WERI-Rb-1 (cell line): ENCODE results near the gene CMPK1.
"Not testable (repeated sequence)": the region's sequence is repeated elsewhere in the genome, so short reads cannot be mapped to it uniquely, and the experiment has no call there.

Source experiments
- DNase-seq: peaks from one replicate; pipeline ENCODE4 v3.0.0-alpha.2; 2020
- H3K27ac ChIP-seq: fragments of 250-450 bp; sonication (Bioruptor Pico); 2 replicates; pipeline ENCODE4 v1.5.1; 2020; ENCODE audit warnings: mild to moderate bottlenecking, moderate library complexity
- H3K27me3 ChIP-seq: fragments of 250-450 bp; sonication (Bioruptor Pico); 2 replicates; pipeline ENCODE4 v1.5.1; 2021; ENCODE audit warnings: mild to moderate bottlenecking, low read depth, moderate library complexity; ENCODE audit not compliant: insufficient read depth, severe bottlenecking
- H3K36me3 ChIP-seq: fragments of 250-450 bp; sonication (Bioruptor Pico); 2 replicates; pipeline ENCODE4 v1.5.1; 2020; ENCODE audit warnings: mild to moderate bottlenecking, moderate library complexity
- H3K4me3 ChIP-seq: 2 replicates; pipeline ENCODE4 v1.5.1; 2011; ENCODE audit warnings: low read depth, mild to moderate bottlenecking, control low read depth, low read length
- H3K9me3 ChIP-seq: fragments of 250-450 bp; sonication (Bioruptor Pico); 2 replicates; pipeline ENCODE4 v1.5.1; 2021; ENCODE audit warnings: mild to moderate bottlenecking, moderate library complexity; ENCODE audit not compliant: severe bottlenecking
- CTCF ChIP-seq: IDR thresholded peaks from 2 replicates; pipeline ENCODE4 v1.5.1; 2011; ENCODE audit warnings: low read depth, mild to moderate bottlenecking, control low read depth, inconsistent platforms, low read length

Gene CMPK1

GRCh38 chr1:47333578-47333921 is at the start of gene CMPK1:
TSS of gene CMPK1 (plus strand) at chr1:47333790. CDS start at chr1:47333946, 156 bp downstream.
- H3K4me3 ChIP-seq: peak within 1 kb of the TSS; percentile 97
- peaks cover 9% of the 10 kb centered on the region for H3K36me3 ChIP-seq
- H3K27me3 ChIP-seq: no peaks in the 10 kb centered on the region
- TF ChIP-seq CTCF: peak; percentile 17; the same call in 1 of the 2 replicates
- peak; percentile 90 for DNase-seq
- H3K9me3 ChIP-seq: no peaks in the 10 kb centered on the region
- H3K27ac ChIP-seq: peak within 1 kb of the TSS; percentile 99

- DNase-seq, H3K27ac ChIP-seq, H3K4me3 ChIP-seq, H3K27me3 ChIP-seq, H3K9me3 ChIP-seq: not testable (repeated sequence)
- peaks cover 56% of the 10 kb centered on the region for H3K36me3 ChIP-seq
These were observed 45.5 kb upstream of the CMPK1 start for GRCh38 chr1:47288116-47288515.

- not testable (repeated sequence) for H3K4me3 ChIP-seq, H3K9me3 ChIP-seq, H3K27ac ChIP-seq, H3K27me3 ChIP-seq, DNase-seq
- peaks cover 50% of the 10 kb centered on the region for H3K36me3 ChIP-seq
These were observed 38.7 kb upstream of the CMPK1 start for GRCh38 chr1:47294863-47295262.

DNA sequence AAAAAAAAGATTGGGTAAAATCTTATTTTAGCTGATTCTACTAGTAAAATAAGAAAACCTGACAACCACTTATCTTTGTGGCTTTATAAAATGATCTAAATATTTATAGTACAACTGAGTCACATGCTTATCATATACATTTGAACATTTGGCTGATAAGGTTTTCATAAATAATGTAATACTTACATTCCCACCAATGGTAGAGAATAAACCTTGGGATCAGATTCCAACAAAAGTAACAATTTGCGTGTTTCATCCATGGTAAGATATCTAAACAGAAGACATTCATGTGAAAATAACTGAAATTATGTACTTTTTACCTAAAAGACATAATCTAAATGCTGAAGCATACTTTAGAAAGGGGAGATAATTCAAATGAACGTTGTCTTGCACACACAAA is 38.0 kb upstream of the CMPK1 start:
- no peak for TF ChIP-seq CTCF
- Histone ChIP-seq H3K9me3 (no peaks in the 10 kb centered on the region), H3K27ac (no peak overlapping the region), H3K36me3 (peaks cover 55% of the 10 kb centered on the region), H3K27me3 (no peaks in the 10 kb centered on the region), H3K4me3 (no peak overlapping the region)
- DNase-seq: no peak

GRCh38 chr1:47298025-47298699 is 35.4 kb upstream of the CMPK1 start:
- Histone ChIP-seq H3K36me3 (peaks cover 65% of the 10 kb centered on the region), H3K27me3 (no peaks in the 10 kb centered on the region), H3K27ac (no peak overlapping the region), H3K9me3 (no peaks in the 10 kb centered on the region), H3K4me3 (no peak overlapping the region)
- no peak for TF ChIP-seq CTCF
- DNase-seq: no peak

GRCh38 chr1:47302472-47302871 is 31.1 kb upstream of the CMPK1 start:
- no peak overlapping the region for H3K27ac ChIP-seq
- DNase-seq: no peak
- no peak overlapping the region for H3K4me3 ChIP-seq
- no peak for TF ChIP-seq CTCF
- no peaks in the 10 kb centered on the region for H3K9me3 ChIP-seq
- H3K27me3 ChIP-seq: no peaks in the 10 kb centered on the region
- H3K36me3 ChIP-seq: peaks cover 74% of the 10 kb centered on the region

DNA sequence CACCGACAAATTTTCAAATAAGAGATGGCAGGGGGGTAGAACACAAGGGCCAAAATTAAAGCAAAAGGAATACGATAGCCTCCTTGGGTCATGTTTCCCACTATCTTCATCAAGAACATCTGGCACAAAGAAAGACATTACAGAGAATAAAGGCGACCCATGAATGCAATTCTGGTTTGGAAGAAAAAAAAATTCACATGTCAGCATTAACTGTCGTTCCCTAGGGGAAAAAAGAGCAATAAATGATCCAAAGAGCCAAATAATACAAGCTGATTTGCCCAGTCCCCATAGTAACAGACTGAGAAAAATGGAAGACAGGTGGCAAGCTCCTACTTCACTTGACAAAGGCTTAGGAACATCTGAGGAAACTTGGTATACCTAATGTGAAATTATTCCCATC is 24.2 kb upstream of the CMPK1 start:
- Histone ChIP-seq H3K27ac (no peak overlapping the region), H3K9me3 (no peaks in the 10 kb centered on the region), H3K4me3 (no peak overlapping the region), H3K36me3 (peaks cover 43% of the 10 kb centered on the region), H3K27me3 (no peaks in the 10 kb centered on the region)
- DNase-seq: no peak
- no peak for TF ChIP-seq CTCF
